Measurements from ENCODE around the gene OR5AU1.

Gene OR5AU1

DNA sequence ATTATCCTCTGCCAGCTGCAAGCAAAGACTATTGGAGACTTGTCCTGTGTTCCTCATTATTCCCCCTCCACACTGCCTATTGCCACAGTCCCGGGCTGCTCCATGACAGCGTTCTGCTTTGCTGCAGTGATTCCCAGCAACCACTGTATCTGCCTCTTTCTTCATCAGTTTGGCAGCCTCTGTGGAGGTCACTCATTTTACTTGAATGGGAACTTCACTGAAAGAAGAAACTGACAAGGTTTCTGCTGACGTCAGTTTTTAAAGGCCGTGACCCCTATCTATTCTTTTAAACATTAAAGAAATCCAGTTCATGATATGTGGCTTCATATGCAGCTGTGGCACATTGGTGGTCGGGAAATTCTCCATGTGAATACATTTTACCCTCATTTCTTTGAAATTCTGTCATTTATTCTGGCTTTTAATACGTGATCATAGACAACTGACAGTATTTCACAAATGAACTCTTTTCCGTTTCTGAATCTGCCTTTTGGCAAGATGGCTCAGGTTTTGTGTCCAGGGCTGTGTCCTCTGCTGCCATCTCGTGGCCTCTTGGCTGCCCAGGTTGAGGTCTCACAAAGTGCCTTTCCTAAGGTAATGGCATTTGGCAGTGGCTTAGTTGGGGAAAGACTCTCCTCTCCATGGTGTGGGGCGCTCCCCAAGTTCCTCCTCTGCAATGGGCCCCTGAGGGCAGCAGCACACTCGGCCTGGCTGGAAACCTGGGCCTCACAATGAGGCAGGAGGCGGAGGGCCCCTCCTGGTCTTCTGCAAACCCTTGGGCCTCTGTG lies 49.2 kb downstream of the OR5AU1 start:
- peak; percentile 79 for DNase-seq

DNA sequence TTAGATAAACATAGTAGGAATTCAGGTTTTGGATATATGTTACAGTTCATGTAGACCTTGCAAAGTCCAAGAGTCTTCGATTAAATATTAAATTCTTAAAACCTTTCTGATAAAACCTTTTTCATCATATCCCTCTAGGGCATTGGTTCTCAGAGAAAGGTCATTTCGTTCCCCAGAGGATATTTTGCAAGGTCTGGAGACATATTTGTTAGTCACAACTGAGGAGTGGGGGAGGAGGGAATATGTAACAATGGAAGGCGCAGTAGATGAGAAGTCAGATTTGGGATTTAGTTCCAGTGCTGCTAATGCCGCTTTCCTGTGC lies 49.7 kb downstream of the OR5AU1 start:
- no peak for DNase-seq

DNA sequence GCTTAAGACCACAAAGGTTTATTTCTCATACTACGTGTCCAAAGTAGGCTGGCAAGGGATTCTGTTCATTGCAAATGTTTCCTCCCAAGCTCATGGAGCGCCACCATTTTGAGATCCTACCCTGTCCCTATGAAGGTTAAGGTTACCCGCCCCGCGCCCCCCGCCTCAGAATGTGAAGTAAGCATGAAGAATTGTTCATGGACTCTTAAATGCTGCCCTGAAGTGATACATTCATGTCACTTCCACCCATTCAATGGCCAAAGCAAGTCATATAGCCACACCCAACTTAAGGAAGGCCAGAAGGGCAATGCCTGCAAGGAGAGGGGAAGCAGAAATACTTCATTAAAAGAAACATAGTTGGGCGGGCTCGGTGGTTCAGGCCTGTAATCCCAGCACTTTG lies 50.8 kb downstream of the OR5AU1 start:
- no peak for DNase-seq

Data from RPMI8226 (cell line).